PC-9 (cell line): ENCODE measurements around the gene ZFR2. TPM values are rescaled to one million over a fixed set of nuclear protein-coding genes. Genes with fewer than 3 reads are reported as not detected.

Experiments
- BruUV-seq: library from RNA; stranded (reverse); fragments of 400-500 nt; replicated peaks from 2 replicates; lab custom pipeline; 2021; lab: Mats Ljungman, UMichigan
- CTCF ChIA-PET: fragments of 300-600 bp; sonication (Branson Sonifier 250); formaldehyde crosslinking; loops from one replicate; lab custom pipeline; 2022; ENCODE audit warnings: antibody characterized with exemption; lab: Charles Lee
- POLR2A ChIA-PET: fragments of 300-600 bp; sonication (Branson Sonifier 250); formaldehyde crosslinking; loops from one replicate; lab custom pipeline; 2022; ENCODE audit warnings: antibody characterized with exemption; ENCODE audit not compliant: unreplicated experiment; lab: Charles Lee
- DNase-seq, 2 experiments: peaks; one replicate each; pipeline versions ENCODE4 v3.0.0 to v3.0.0-alpha.2; 2015 to 2022; ENCODE audit warnings: mixed read lengths in 1 of 2
- H2AFZ ChIP-seq: fragments of 200-600 bp; sonication (generic); 2 replicates; pipeline ENCODE4 v1.8.1; 2017; ENCODE audit warnings: antibody characterized with exemption
- H3F3A ChIP-seq: fragments of 200-600 bp; sonication (generic); 2 replicates; pipeline ENCODE4 v1.8.1; 2017; ENCODE audit warnings: antibody characterized with exemption, mild to moderate bottlenecking, low read depth; ENCODE audit not compliant: insufficient read depth
- H3K27ac ChIP-seq: fragments of 200-600 bp; sonication (generic); 2 replicates; pipeline ENCODE4 v1.6.1; 2016; ENCODE audit warnings: mixed run types
- H3K27me3 ChIP-seq: fragments of 200-600 bp; sonication (generic); 2 replicates; pipeline ENCODE4 v1.6.1; 2016; ENCODE audit warnings: low read depth, mixed run types; ENCODE audit not compliant: insufficient read depth
- H3K36me3 ChIP-seq: fragments of 200-600 bp; sonication (generic); 2 replicates; pipeline ENCODE4 v1.6.1; 2016; ENCODE audit warnings: low read depth, mixed run types
- H3K4me1 ChIP-seq: fragments of 200-600 bp; sonication (generic); replicated peaks from 2 replicates; pipeline ENCODE4 v1.6.1; 2016; ENCODE audit warnings: mixed run types; ENCODE audit not compliant: insufficient read depth
- H3K4me2 ChIP-seq: fragments of 200-600 bp; sonication (generic); 2 replicates; pipeline ENCODE4 v1.6.1; 2017; ENCODE audit warnings: mixed run types
- H3K4me3 ChIP-seq: fragments of 200-600 bp; sonication (generic); 2 replicates; pipeline ENCODE4 v1.6.1; 2016; ENCODE audit warnings: mixed run types
- H3K79me2 ChIP-seq: fragments of 200-600 bp; sonication (generic); 2 replicates; pipeline ENCODE4 v1.6.1; 2017; ENCODE audit warnings: low read depth, mixed run types
- H3K9me2 ChIP-seq: fragments of 200-600 bp; sonication (generic); 2 replicates; pipeline ENCODE4 v1.8.1; 2017; ENCODE audit warnings: mild to moderate bottlenecking; ENCODE audit not compliant: insufficient read depth
- H3K9me3 ChIP-seq: fragments of 200-600 bp; sonication (generic); 2 replicates; pipeline ENCODE4 v1.8.1; 2016; ENCODE audit warnings: low read depth; ENCODE audit not compliant: insufficient read depth
- H4K20me1 ChIP-seq: fragments of 200-600 bp; sonication (generic); 2 replicates; pipeline ENCODE4 v1.8.1; 2017; ENCODE audit not compliant: insufficient read depth
- EZH2 ChIP-seq: fragments of 200-600 bp; sonication (generic); IDR thresholded peaks from 2 replicates; pipeline ENCODE4 v1.8.0; 2017; ENCODE audit warnings: antibody characterized with exemption, low read depth
- intact Hi-C: fragments of 100-400 bp; cut with micrococcal nuclease; formaldehyde crosslinking; loops from one replicate; pipeline ENCODE4 v1.10.0; 2022; ENCODE audit not compliant: unreplicated experiment
- total RNA-seq: library from RNA; stranded (reverse); gene quantifications from 2 replicates; pipeline ENCODE4 v1.2.3, GENCODE V29; 2021
- TF ChIP-seq, protein P1 (sequence below): fragments of 200-600 bp; sonication (generic); conservative IDR thresholded peaks from 2 replicates; pipeline ENCODE4 v1.6.1; 2017; ENCODE audit warnings: mixed run types, antibody characterized with exemption, mild to moderate bottlenecking, moderate library complexity

The ZFR2 gene
- total RNA-seq, 1 experiment from 2014 or later = not detected

DNA sequence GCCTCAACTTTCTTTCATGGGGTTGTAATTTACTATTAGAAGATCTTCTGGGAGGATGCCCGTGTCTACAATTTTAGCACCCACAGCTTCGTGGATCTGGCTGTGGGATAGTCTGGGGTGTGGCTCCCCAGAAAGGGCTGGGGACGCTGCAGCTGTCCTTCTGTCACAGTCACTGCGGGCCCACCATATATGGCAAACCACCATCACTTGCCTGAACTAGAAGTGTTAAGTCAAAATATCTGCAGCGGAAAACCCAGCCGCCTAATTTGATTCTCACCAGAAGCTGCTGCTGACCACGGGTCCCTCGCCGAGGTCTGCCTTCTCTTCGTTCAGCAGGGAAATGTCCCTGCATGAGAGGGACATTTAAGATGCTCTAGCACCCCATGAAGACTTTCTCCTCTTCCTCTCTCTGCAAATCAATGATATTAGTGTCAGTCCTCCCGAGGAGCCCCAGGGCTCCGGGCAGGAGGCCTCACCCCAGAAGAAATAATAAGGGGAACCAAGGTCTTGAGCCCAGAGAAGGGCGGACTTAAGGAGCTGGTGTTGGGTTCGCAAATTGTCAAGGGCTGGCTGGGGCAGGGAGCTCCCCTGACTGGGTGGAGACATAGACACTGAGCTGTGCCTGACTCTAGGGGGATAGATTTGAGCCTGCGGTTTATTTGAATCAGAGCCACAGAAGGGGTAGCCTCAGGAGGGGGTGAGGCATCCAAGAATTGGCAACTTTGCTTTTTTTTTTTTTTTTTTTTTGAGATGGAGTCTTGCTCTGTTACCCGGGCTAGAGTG lies 79.7 kb downstream of the ZFR2 start:
- H3F3A ChIP-seq = no peaks in the 10 kb centered on the region
- BruUV-seq = no TSS peak
- H3K4me1 ChIP-seq = no peaks in the 10 kb centered on the region
- intact Hi-C loops = no loop called here
- no peaks in the 10 kb centered on the region for H4K20me1 ChIP-seq
- TF ChIP-seq EZH2 = no peak
- TF ChIP-seq, protein P1, sequence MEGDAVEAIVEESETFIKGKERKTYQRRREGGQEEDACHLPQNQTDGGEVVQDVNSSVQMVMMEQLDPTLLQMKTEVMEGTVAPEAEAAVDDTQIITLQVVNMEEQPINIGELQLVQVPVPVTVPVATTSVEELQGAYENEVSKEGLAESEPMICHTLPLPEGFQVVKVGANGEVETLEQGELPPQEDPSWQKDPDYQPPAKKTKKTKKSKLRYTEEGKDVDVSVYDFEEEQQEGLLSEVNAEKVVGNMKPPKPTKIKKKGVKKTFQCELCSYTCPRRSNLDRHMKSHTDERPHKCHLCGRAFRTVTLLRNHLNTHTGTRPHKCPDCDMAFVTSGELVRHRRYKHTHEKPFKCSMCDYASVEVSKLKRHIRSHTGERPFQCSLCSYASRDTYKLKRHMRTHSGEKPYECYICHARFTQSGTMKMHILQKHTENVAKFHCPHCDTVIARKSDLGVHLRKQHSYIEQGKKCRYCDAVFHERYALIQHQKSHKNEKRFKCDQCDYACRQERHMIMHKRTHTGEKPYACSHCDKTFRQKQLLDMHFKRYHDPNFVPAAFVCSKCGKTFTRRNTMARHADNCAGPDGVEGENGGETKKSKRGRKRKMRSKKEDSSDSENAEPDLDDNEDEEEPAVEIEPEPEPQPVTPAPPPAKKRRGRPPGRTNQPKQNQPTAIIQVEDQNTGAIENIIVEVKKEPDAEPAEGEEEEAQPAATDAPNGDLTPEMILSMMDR = no peak
- no peaks in the 10 kb centered on the region for H3K36me3 ChIP-seq
- H3K27ac ChIP-seq = no peak overlapping the region
- ChIA-PET CTCF (no interaction called here), POLR2A (no interaction called here)
- H3K4me3 ChIP-seq = no peak overlapping the region
- H3K79me2 ChIP-seq = no peaks in the 10 kb centered on the region
- no peaks in the 10 kb centered on the region for H3K9me2 ChIP-seq
- H3K4me2 ChIP-seq = no peak overlapping the region
- no peaks in the 10 kb centered on the region for H3K9me3 ChIP-seq
- no peak overlapping the region for H2AFZ ChIP-seq
- peaks cover 8% of the 10 kb centered on the region; the same call in 1 of the 2 replicates for H3K27me3 ChIP-seq
- no peak for DNase-seq

DNA sequence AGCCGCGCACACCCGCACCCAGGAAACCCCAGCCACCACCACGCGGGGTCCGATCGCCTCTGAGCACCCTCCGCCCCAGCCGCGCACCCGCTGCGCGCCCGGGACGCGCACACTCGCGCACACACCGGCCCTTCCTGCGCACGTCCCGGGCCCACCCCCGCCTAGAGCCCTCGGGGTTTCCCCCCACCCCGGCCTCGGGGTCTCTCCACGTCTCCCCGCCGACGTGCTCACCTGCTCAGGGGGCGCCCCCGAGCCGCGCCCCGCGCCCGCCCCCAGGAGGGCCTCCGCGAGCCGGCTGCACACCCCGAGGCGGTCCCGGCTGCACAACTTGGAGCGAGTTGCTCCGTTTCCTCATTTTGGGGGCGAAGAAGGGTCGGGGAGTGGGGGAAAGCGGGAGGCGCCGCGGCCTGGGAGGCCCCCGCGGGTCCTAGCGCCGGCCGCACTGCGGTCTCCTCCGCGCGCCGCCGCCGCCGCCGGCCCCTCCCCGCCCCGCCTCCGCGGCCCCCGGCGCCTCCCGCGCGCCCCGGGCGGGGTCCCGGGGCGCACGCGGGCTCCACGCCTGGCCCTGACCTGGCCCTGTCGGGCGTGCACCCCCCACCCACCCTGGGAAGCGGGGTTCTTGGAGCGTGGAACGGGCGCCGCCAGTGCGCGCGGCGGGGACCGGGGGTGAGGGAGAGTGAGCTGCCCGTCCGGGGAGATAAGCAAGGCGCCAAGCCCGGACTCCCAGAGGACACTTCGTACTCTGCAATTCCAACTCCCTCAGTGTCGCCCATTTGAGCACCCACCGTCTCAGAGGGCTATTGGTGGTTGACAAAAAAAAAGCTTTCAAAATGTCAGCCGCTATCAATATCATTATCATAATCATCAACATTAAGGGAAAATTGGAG lies 82.7 kb downstream of the ZFR2 start, which contains the start of gene MATK:
MATK (minus strand) TSS at position 444 of the 887 bp plus-strand sequence. CDS start 1,246 bp downstream, outside the sequence.
- no peaks in the 10 kb centered on the region for H3K9me2 ChIP-seq
- H3K27ac ChIP-seq = no peak within 1 kb of the TSS
- POLR2A ChIA-PET = no interaction called here
- no peaks in the 10 kb centered on the region for H3K4me1 ChIP-seq
- H3K79me2 ChIP-seq = no peaks in the 10 kb centered on the region
- BruUV-seq = no TSS peak
- no peaks in the 10 kb centered on the region for H3K9me3 ChIP-seq
- peaks cover 8% of the 10 kb centered on the region; the same call in 1 of the 2 replicates for H3K27me3 ChIP-seq
- intact Hi-C loops = no loop called here
- no peak within 1 kb of the TSS for H2AFZ ChIP-seq
- H3K4me3 ChIP-seq = no peak within 1 kb of the TSS
- no peaks in the 10 kb centered on the region for H3F3A ChIP-seq
- H3K4me2 ChIP-seq = no peak within 1 kb of the TSS
- no peaks in the 10 kb centered on the region for H4K20me1 ChIP-seq
- CTCF ChIA-PET = no interaction called here
- TF ChIP-seq EZH2 = no peak
- TF ChIP-seq, protein P1 = no peak
- no peaks in the 10 kb centered on the region for H3K36me3 ChIP-seq
- no peak for DNase-seq

DNA sequence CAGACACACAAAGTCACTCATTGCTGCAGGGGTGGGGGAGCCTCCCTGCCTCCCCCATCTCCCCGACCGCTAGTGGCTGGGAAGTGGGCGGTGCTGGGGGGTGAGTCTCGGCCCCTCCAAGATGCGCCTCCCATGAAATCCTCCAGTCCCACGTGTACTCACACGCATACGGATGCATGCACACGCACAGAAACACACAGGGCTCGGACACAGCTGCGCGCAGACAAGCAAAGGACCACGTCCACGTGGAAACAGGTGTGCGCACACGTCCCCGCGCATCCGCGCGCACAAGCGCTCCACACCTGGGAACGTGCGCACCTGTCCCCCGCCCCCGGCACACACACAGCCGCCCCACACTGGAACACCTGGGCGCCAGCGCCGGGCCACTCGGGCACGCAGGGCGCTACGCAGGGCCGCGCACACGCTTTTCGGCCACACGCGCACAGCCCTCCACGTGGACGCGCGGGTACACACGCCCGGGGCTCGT lies 83.3 kb downstream of the ZFR2 start:
- ChIA-PET CTCF (no interaction called here), POLR2A (no interaction called here)

More for the DNA sequence above, 83.3 kb downstream of the ZFR2 start:
- no peak overlapping the region for H3K4me2 ChIP-seq
- H3K27me3 ChIP-seq = peaks cover 5% of the 10 kb centered on the region; the same call in 1 of the 2 replicates
- no peak for DNase-seq
- intact Hi-C loops = no loop called here
- no peaks in the 10 kb centered on the region for H3K9me3 ChIP-seq
- no peak overlapping the region for H2AFZ ChIP-seq
- no peak overlapping the region for H3K27ac ChIP-seq
- no peaks in the 10 kb centered on the region for H3K79me2 ChIP-seq
- H3F3A ChIP-seq = no peaks in the 10 kb centered on the region
- no peaks in the 10 kb centered on the region for H3K4me1 ChIP-seq
- BruUV-seq = no TSS peak
- no peak overlapping the region for H3K4me3 ChIP-seq
- no peaks in the 10 kb centered on the region for H3K9me2 ChIP-seq
- no peaks in the 10 kb centered on the region for H3K36me3 ChIP-seq
- TF ChIP-seq EZH2 = no peak
- TF ChIP-seq, protein P1 = no peak
- no peaks in the 10 kb centered on the region for H4K20me1 ChIP-seq
